HUES64 (cell line): ENCODE measurements around the gene CDC14A.

ENCODE experiments used
- H3K27ac ChIP-seq: 2 replicates; pipeline ENCODE4 v1.7.0; 2013; ENCODE audit warnings: low read depth, low read length, inconsistent platforms
- H3K27me3 ChIP-seq: 2 replicates; pipeline ENCODE4 v1.6.1; 2013; ENCODE audit warnings: mild to moderate bottlenecking, low read length; ENCODE audit not compliant: insufficient read depth
- H3K36me3 ChIP-seq: 2 replicates; pipeline ENCODE4 v1.6.1; 2013; ENCODE audit warnings: mild to moderate bottlenecking, low read length; ENCODE audit not compliant: insufficient read depth
- H3K4me1 ChIP-seq: 2 replicates; pipeline ENCODE4 v1.6.1; 2013; ENCODE audit warnings: mild to moderate bottlenecking, low read length, moderate library complexity; ENCODE audit not compliant: insufficient read depth
- H3K4me3 ChIP-seq: 2 replicates; pipeline ENCODE4 v1.5.1; 2013; ENCODE audit warnings: mild to moderate bottlenecking, low read length, moderate library complexity
- H3K9ac ChIP-seq: 2 replicates; pipeline ENCODE4 v1.6.1; 2013; ENCODE audit warnings: mild to moderate bottlenecking, low read depth, low read length
- H3K9me3 ChIP-seq: 2 replicates; pipeline ENCODE4 v1.6.1; 2013; ENCODE audit warnings: low read depth, low read length; ENCODE audit not compliant: insufficient read depth
- WGBS: fragments of 150-250, 120-280 bp; methylation state at CpG from one replicate; pipeline ENCODE4 v1.1.7; 2013; ENCODE audit warnings: missing lambda C conversion rate; 5-methylcytosine and 5-hydroxymethylcytosine counted together

Gene CDC14A

GRCh38 chr1:100353071-100353801 lies 930 bp downstream of the CDC14A start:
- Histone ChIP-seq H3K27me3 (no peaks in the 10 kb centered on the region), H3K4me3 (peak overlapping the region; percentile 76), H3K4me1 (peaks cover 19% of the 10 kb centered on the region), H3K27ac (no peak overlapping the region; the same call in 1 of the 2 replicates), H3K9me3 (no peaks in the 10 kb centered on the region), H3K9ac (peak overlapping the region; percentile 68), H3K36me3 (peaks cover 6% of the 10 kb centered on the region)
- WGBS, result under 1% methylated on average over 27 of the region's 28 CpGs

GRCh38 chr1:100353988-100354387 lies 1.7 kb downstream of the CDC14A start:
- Histone ChIP-seq H3K9me3 (no peaks in the 10 kb centered on the region), H3K27ac (no peak overlapping the region), H3K9ac (no peak overlapping the region), H3K4me1 (peaks cover 19% of the 10 kb centered on the region), H3K4me3 (peak overlapping the region; percentile 76), H3K36me3 (peaks cover 6% of the 10 kb centered on the region), H3K27me3 (no peaks in the 10 kb centered on the region)
- WGBS, result no CpG with 5 or more reads among the region's 1 CpG

- no peak overlapping the region for H3K27ac ChIP-seq
- H3K36me3 ChIP-seq, result peaks cover 6% of the 10 kb centered on the region
- H3K4me3 ChIP-seq, result peak overlapping the region; percentile 76; the same call in 1 of the 2 replicates
- peaks cover 19% of the 10 kb centered on the region for H3K4me1 ChIP-seq
- H3K9ac ChIP-seq, result no peak overlapping the region
- no peaks in the 10 kb centered on the region for H3K27me3 ChIP-seq
- no peaks in the 10 kb centered on the region for H3K9me3 ChIP-seq
- WGBS, result 54% methylated on average over 2 of the region's 2 CpGs
These were observed 2.7 kb downstream of the CDC14A start for GRCh38 chr1:100354971-100355394.

- peaks cover 42% of the 10 kb centered on the region for H3K4me1 ChIP-seq
- H3K9me3 ChIP-seq, result no peaks in the 10 kb centered on the region
- WGBS, result 98% methylated on average over 2 of the region's 2 CpGs
- H3K27me3 ChIP-seq, result no peaks in the 10 kb centered on the region
- H3K4me3 ChIP-seq, result no peak overlapping the region
- H3K9ac ChIP-seq, result no peak overlapping the region
- H3K36me3 ChIP-seq, result peaks cover 6% of the 10 kb centered on the region
- H3K27ac ChIP-seq, result no peak overlapping the region
These were observed 5.9 kb downstream of the CDC14A start for GRCh38 chr1:100358210-100358609.

- Histone ChIP-seq H3K4me1 (peaks cover 34% of the 10 kb centered on the region), H3K27me3 (no peaks in the 10 kb centered on the region), H3K27ac (no peak overlapping the region), H3K4me3 (no peak overlapping the region), H3K9ac (no peak overlapping the region), H3K9me3 (no peaks in the 10 kb centered on the region), H3K36me3 (peaks cover 6% of the 10 kb centered on the region)
- 100% methylated on average over 1 of the region's 1 CpG for WGBS
These were observed 6.8 kb downstream of the CDC14A start for GRCh38 chr1:100359139-100359538.

- peaks cover 5% of the 10 kb centered on the region for H3K36me3 ChIP-seq
- no peak overlapping the region for H3K9ac ChIP-seq
- 25% methylated on average over 2 of the region's 2 CpGs for WGBS
- H3K4me1 ChIP-seq, result peaks cover 22% of the 10 kb centered on the region
- no peaks in the 10 kb centered on the region for H3K9me3 ChIP-seq
- no peak overlapping the region for H3K4me3 ChIP-seq
- no peaks in the 10 kb centered on the region for H3K27me3 ChIP-seq
- no peak overlapping the region for H3K27ac ChIP-seq
These were observed 8.6 kb downstream of the CDC14A start for GRCh38 chr1:100360790-100361510.

GRCh38 chr1:100361511-100362089 lies 9.3 kb downstream of the CDC14A start:
- H3K27me3 ChIP-seq, result no peaks in the 10 kb centered on the region
- 0 out of 2 replicates have a peak, but pooled peaks cover 2% of the 10 kb centered on the region for H3K36me3 ChIP-seq
- peaks cover 22% of the 10 kb centered on the region for H3K4me1 ChIP-seq
- H3K9ac ChIP-seq, result no peak overlapping the region
- WGBS, result 76% methylated on average over 5 of the region's 5 CpGs
- no peaks in the 10 kb centered on the region for H3K9me3 ChIP-seq
- no peak overlapping the region for H3K27ac ChIP-seq
- H3K4me3 ChIP-seq, result no peak overlapping the region

GRCh38 chr1:100362821-100363466 lies 10.6 kb downstream of the CDC14A start:
- no peaks in the 10 kb centered on the region for H3K27me3 ChIP-seq
- H3K27ac ChIP-seq, result no peak overlapping the region
- H3K36me3 ChIP-seq, result 0 out of 2 replicates have a peak, but pooled peaks cover 2% of the 10 kb centered on the region
- peaks cover 22% of the 10 kb centered on the region for H3K4me1 ChIP-seq
- H3K4me3 ChIP-seq, result no peak overlapping the region
- no peaks in the 10 kb centered on the region for H3K9me3 ChIP-seq
- WGBS, result 93% methylated on average over 15 of the region's 16 CpGs
- H3K9ac ChIP-seq, result no peak overlapping the region

- Histone ChIP-seq H3K4me3 (no peak overlapping the region), H3K27ac (no peak overlapping the region), H3K4me1 (peaks cover 22% of the 10 kb centered on the region), H3K36me3 (0 out of 2 replicates have a peak, but pooled peaks cover 2% of the 10 kb centered on the region), H3K9ac (no peak overlapping the region), H3K27me3 (no peaks in the 10 kb centered on the region), H3K9me3 (no peaks in the 10 kb centered on the region)
- 96% methylated on average over 4 of the region's 4 CpGs for WGBS
These were observed 11.5 kb downstream of the CDC14A start for GRCh38 chr1:100363831-100364230.

- Histone ChIP-seq H3K4me1 (peaks cover 22% of the 10 kb centered on the region), H3K27ac (no peak overlapping the region)
- WGBS, result 73% methylated on average over 3 of the region's 3 CpGs
These were observed 12.4 kb downstream of the CDC14A start for GRCh38 chr1:100364697-100365096.

GRCh38 chr1:100366209-100366525 lies 13.9 kb downstream of the CDC14A start:
- Histone ChIP-seq H3K4me1 (peaks cover 16% of the 10 kb centered on the region), H3K4me3 (no peak overlapping the region), H3K9me3 (no peaks in the 10 kb centered on the region), H3K36me3 (0 out of 2 replicates have a peak, but pooled peaks cover 2% of the 10 kb centered on the region), H3K27ac (no peak overlapping the region), H3K27me3 (no peaks in the 10 kb centered on the region), H3K9ac (no peak overlapping the region)
- no CpG with 5 or more reads among the region's 1 CpG for WGBS

More at GRCh38 chr1:100364697-100365096, 12.4 kb downstream of the CDC14A start:
- H3K27me3 ChIP-seq, result no peaks in the 10 kb centered on the region
- H3K9me3 ChIP-seq, result no peaks in the 10 kb centered on the region
- no peak overlapping the region for H3K4me3 ChIP-seq
- H3K36me3 ChIP-seq, result 0 out of 2 replicates have a peak, but pooled peaks cover 2% of the 10 kb centered on the region
- H3K9ac ChIP-seq, result no peak overlapping the region
